ENCODE results near the gene STARD9. TPM values are rescaled to one million over a fixed set of nuclear protein-coding genes. Genes with fewer than 3 reads are reported as not detected.
A peak's percentile ranks its signal among the peaks of the same experiment; 100 is the strongest.

STARD9 gene
- polyA plus RNA-seq, 3 donors = 0.39 TPM; not detected in 2

- Mint-ChIP-seq H3K9me3 (no peaks in the 10 kb centered on the region), H3K27ac (no peak overlapping the region), H3K4me1 (peaks cover 14% of the 10 kb centered on the region), H3K27me3 (ENCODE audit: low read depth in 3 of 3) (peaks cover 0 to 2% (median 1%) of the 10 kb centered on the region in 3 donors), H3K4me3 (peak overlapping the region; percentile 71 to 86), H3K36me3 (peaks cover 42 to 43% of the 10 kb centered on the region in 2 donors)
- peak overlapping the region; percentile 89 for H3K4me2 ChIP-seq (replicated peaks; ENCODE audit: extremely low read depth, low read length, poor library complexity, severe bottlenecking)
- H3K9me3 ChIP-seq (replicated peaks in 1 of 2; ENCODE audit: control insufficient read depth in 1 of 2, insufficient read depth in 1 of 2, low read length in 2 of 2) = no peaks in the 10 kb centered on the region
- TF ChIP-seq CTCF (IDR thresholded peaks at IDR 0.05) = no peak
- H2AFZ ChIP-seq (ENCODE audit: insufficient read depth, low read depth, low read length, poor library complexity, severe bottlenecking) = no peak overlapping the region
- intact Hi-C loops (cut with micrococcal nuclease) = loop anchor here (5.0 to 10.0 kb wide), 2 partner anchors 187 to 189 kb away; partner anchors contain the start of gene TTBK2 (in 2 of the 2)
- H3K36me3 ChIP-seq (replicated peaks in 1 of 2; ENCODE audit: control insufficient read depth in 1 of 2, insufficient read depth in 2 of 2, low read length in 2 of 2) = peaks cover 40 to 47% of the 10 kb centered on the region in 2 donors
- H3K9ac ChIP-seq (ENCODE audit: insufficient read depth, low read length, poor library complexity, severe bottlenecking) = peak overlapping the region; percentile 89
- no peak for DNase-seq
- H3K4me1 ChIP-seq (ENCODE audit: control insufficient read depth in 1 of 2, insufficient read depth in 2 of 2, low read length in 2 of 2) = peaks cover 11 to 19% of the 10 kb centered on the region in 2 donors
- WGBS (ENCODE audit: insufficient coverage) = 94% methylated on average over 9 of the region's 19 CpGs
- no peak overlapping the region for H3K27ac ChIP-seq (ENCODE audit: low read depth in 1 of 2, low read length in 2 of 2)
- peaks cover 16% of the 10 kb centered on the region for H3K79me2 ChIP-seq (ENCODE audit: insufficient read depth, low read length)
- peak overlapping the region in 2 of 3 experiments; percentile 21 to 93 for H3K4me3 ChIP-seq (replicated peaks in 1 of 3; ENCODE audit: low read depth in 2 of 3, low read length in 3 of 3)
- no peaks in the 10 kb centered on the region for H4K20me1 ChIP-seq (ENCODE audit: insufficient read depth, low read length)
- H3K27me3 ChIP-seq (ENCODE audit: control insufficient read depth in 2 of 2, insufficient read depth in 2 of 2, low read length in 2 of 2) = no peaks in the 10 kb centered on the region
These were observed 160.2 kb downstream of the STARD9 start for GRCh38 chr15:42735382-42736165.

- WGBS (ENCODE audit: insufficient coverage) = 2% methylated on average over 51 of the region's 55 CpGs
- no peak for DNase-seq
- Histone ChIP-seq H3K4me1 (ENCODE audit: control insufficient read depth in 1 of 2, insufficient read depth in 2 of 2, low read length in 2 of 2) (peaks cover 11 to 19% of the 10 kb centered on the region in 2 donors), H3K4me3 (replicated peaks in 1 of 3; ENCODE audit: low read depth in 2 of 3, low read length in 3 of 3) (peak overlapping the region; percentile 53 to 93 (median 74)), H4K20me1 (ENCODE audit: insufficient read depth, low read length) (no peaks in the 10 kb centered on the region), H3K9me3 (replicated peaks in 1 of 2; ENCODE audit: control insufficient read depth in 1 of 2, insufficient read depth in 1 of 2, low read length in 2 of 2) (no peaks in the 10 kb centered on the region), H3K79me2 (ENCODE audit: insufficient read depth, low read length) (peaks cover 16% of the 10 kb centered on the region), H3K36me3 (replicated peaks in 1 of 2; ENCODE audit: control insufficient read depth in 1 of 2, insufficient read depth in 2 of 2, low read length in 2 of 2) (peaks cover 33 to 46% of the 10 kb centered on the region in 2 donors), H3K27ac (ENCODE audit: low read depth in 1 of 2, low read length in 2 of 2) (peak overlapping the region in 1 of 2 donors; percentile 51), H3K4me2 (replicated peaks; ENCODE audit: extremely low read depth, low read length, poor library complexity, severe bottlenecking) (peak overlapping the region; percentile 89), H3K27me3 (ENCODE audit: control insufficient read depth in 2 of 2, insufficient read depth in 2 of 2, low read length in 2 of 2) (no peaks in the 10 kb centered on the region), H3K9ac (ENCODE audit: insufficient read depth, low read length, poor library complexity, severe bottlenecking) (peak overlapping the region; percentile 89), H2AFZ (ENCODE audit: insufficient read depth, low read depth, low read length, poor library complexity, severe bottlenecking) (peak overlapping the region; percentile 89)
- no peak for TF ChIP-seq CTCF (IDR thresholded peaks at IDR 0.05)
- Mint-ChIP-seq H3K27me3 (ENCODE audit: low read depth in 3 of 3) (peaks cover 0 to 2% (median 1%) of the 10 kb centered on the region in 3 donors), H3K36me3 (peaks cover 35 to 37% of the 10 kb centered on the region in 2 donors), H3K4me3 (peak overlapping the region; percentile 83 to 88), H3K9me3 (no peaks in the 10 kb centered on the region), H3K27ac (no peak overlapping the region), H3K4me1 (peaks cover 14% of the 10 kb centered on the region)
- intact Hi-C loops (cut with micrococcal nuclease) = loop anchor here (5.0 to 10.0 kb wide), 2 partner anchors 186 to 189 kb away; partner anchors contain the start of gene TTBK2 (in 2 of the 2)
These were observed 160.9 kb downstream of the STARD9 start for GRCh38 chr15:42736178-42736792.
